Natural killer cell (primary cell): Measurements from ENCODE around the gene KRTAP4-12. TPM values are rescaled to one million over a fixed set of nuclear protein-coding genes. Genes with fewer than 3 reads are reported as not detected.
"Not testable (repeated sequence)": the region's sequence is repeated elsewhere in the genome, so short reads cannot be mapped to it uniquely, and the experiment has no call there.

Experiments used
- ATAC-seq, 3 donors: fragments of 150-1000 bp in 2 of 3; fragments of 200-7000 bp in 1 of 3; cut with Tn5 transposase; 1 replicate in 1 of 3; 2 replicates in 2 of 3; pipeline ENCODE4 v1.10.0; 2021; ENCODE audit warnings: mild to moderate bottlenecking in 2 of 3, moderate library complexity in 2 of 3
- DNase-seq, 2 donors: peaks; one replicate each; pipeline versions ENCODE4 v3.0.0 to v3.0.0-alpha.2; 2013 to 2021; ENCODE audit warnings: mixed read lengths in 1 of 2
- H3K27ac ChIP-seq: one replicate; pipeline ENCODE4 v1.5.1; 2013; ENCODE audit warnings: mild to moderate bottlenecking, low read length
- H3K27me3 ChIP-seq: one replicate; pipeline ENCODE4 v1.6.1; 2013; ENCODE audit warnings: low read length; ENCODE audit not compliant: control insufficient read depth, insufficient read depth
- H3K36me3 ChIP-seq: one replicate; pipeline ENCODE4 v1.6.1; 2013; ENCODE audit warnings: low read length; ENCODE audit not compliant: control insufficient read depth, insufficient read depth
- H3K4me1 ChIP-seq: one replicate; pipeline ENCODE4 v1.6.1; 2013; ENCODE audit warnings: low read length; ENCODE audit not compliant: control insufficient read depth, insufficient read depth
- H3K4me3 ChIP-seq: one replicate; pipeline ENCODE4 v1.5.1; 2013; ENCODE audit warnings: low read length
- H3K9me3 ChIP-seq: one replicate; pipeline ENCODE4 v1.6.1; 2013; ENCODE audit warnings: low read length; ENCODE audit not compliant: control insufficient read depth, insufficient read depth
- H3K27ac Mint-ChIP-seq, 2 donors: one replicate each; pipeline ENCODE4 v1.8.0; 2022; ENCODE audit warnings: mild to moderate bottlenecking in 2 of 2, mixed read lengths in 2 of 2, moderate library complexity in 1 of 2
- H3K27me3 Mint-ChIP-seq, 2 donors: one replicate each; pipeline ENCODE4 v1.8.0; 2022; ENCODE audit warnings: low read depth in 2 of 2, mixed read lengths in 2 of 2
- H3K36me3 Mint-ChIP-seq: one replicate; pipeline ENCODE4 v1.8.0; 2022; ENCODE audit warnings: mixed read lengths
- H3K4me1 Mint-ChIP-seq, 2 donors: one replicate each; pipeline ENCODE4 v1.8.0; 2022; ENCODE audit warnings: mixed read lengths in 2 of 2
- H3K4me3 Mint-ChIP-seq: one replicate; pipeline ENCODE4 v1.8.0; 2022; ENCODE audit warnings: mild to moderate bottlenecking, moderate library complexity, mixed read lengths
- H3K9me3 Mint-ChIP-seq, 2 donors: one replicate each; pipeline ENCODE4 v1.8.0; 2022; ENCODE audit warnings: mixed read lengths in 2 of 2
- WGBS: methylation state at CpG from one replicate; pipeline ENCODE4 v1.1.7; 2013; ENCODE audit warnings: missing lambda C conversion rate; ENCODE audit not compliant: insufficient coverage; 5-methylcytosine and 5-hydroxymethylcytosine counted together
- intact Hi-C: fragments of 100-400 bp; cut with micrococcal nuclease; formaldehyde crosslinking; loops from one replicate; pipeline ENCODE4 v1.14.2; 2022
- total RNA-seq, 4 donors: library from RNA; stranded (reverse); fragments of 120-200 nt in 1 of 4; gene quantifications; one replicate each; pipeline versions ENCODE4 v1.2.3 to v1.2.4, GENCODE V29; 2013 to 2022
- TF ChIP-seq, protein P1 (sequence below): fragments of 200-600 bp; IDR thresholded peaks from one replicate; pipeline ENCODE4 v1.8.0; 2022; ENCODE audit warnings: antibody characterized with exemption

Gene KRTAP4-12
- total RNA-seq, 3 donors from 2014 or later (not counting 1 experiment from before 2014, with no cell fraction given): not detected

DNA sequence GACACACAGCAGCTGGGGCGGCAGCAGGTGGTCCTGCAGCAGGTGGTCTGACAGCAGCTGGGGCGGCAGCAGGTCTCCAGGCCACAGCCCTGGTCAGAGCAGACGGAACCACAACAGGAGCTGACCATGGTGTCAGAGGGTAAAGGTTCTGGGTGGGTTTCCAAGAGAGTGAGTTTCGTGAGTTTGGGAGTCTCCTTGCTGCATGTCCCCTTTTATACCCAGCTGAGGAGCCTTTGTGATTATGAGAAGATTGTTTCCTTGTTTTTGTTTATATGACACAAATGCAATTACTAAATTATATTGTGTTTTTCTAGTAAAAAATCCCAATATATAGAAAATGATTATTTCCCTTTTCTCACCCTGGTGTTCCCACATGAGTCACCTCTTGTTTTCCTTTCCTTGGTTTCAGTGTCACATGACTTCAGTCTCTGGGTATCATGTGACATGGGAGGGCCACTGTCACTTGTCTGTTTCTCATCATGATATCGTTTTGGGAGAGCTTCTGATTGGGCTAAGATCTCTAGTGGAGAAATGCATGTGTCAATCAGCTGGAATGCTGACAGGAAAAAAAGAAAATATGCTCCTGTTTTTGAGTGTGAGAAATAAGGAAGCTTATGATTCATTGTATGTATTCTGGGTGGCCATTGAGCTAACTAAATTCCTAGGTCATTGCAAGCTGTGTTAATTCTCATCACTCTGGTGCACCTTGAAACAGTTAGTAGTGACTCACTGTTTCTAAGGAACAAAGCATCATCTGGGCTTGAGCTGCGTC is 16.6 kb upstream of the KRTAP4-12 start, which contains the start of gene KRTAP4-6:
Gene KRTAP4-6 (minus strand): TSS at position 185 of the 772 bp plus-strand sequence. CDS start 57 bp downstream, at position 128.
- DNase-seq: no peak
- no peak within 1 kb of the TSS for H3K27ac ChIP-seq
- Mint-ChIP-seq H3K27ac (no peak within 1 kb of the TSS), H3K4me3 (no peak within 1 kb of the TSS), H3K27me3 (peaks cover 18 to 22% of the 10 kb centered on the region in 2 donors), H3K36me3 (no peaks in the 10 kb centered on the region), H3K4me1 (no peaks in the 10 kb centered on the region), H3K9me3 (peaks cover 4 to 5% of the 10 kb centered on the region in 2 donors)
- 92% methylated on average over 6 of the region's 6 CpGs for WGBS
- ATAC-seq: no peak
- H3K9me3 ChIP-seq: no peaks in the 10 kb centered on the region
- TF ChIP-seq, protein P1, sequence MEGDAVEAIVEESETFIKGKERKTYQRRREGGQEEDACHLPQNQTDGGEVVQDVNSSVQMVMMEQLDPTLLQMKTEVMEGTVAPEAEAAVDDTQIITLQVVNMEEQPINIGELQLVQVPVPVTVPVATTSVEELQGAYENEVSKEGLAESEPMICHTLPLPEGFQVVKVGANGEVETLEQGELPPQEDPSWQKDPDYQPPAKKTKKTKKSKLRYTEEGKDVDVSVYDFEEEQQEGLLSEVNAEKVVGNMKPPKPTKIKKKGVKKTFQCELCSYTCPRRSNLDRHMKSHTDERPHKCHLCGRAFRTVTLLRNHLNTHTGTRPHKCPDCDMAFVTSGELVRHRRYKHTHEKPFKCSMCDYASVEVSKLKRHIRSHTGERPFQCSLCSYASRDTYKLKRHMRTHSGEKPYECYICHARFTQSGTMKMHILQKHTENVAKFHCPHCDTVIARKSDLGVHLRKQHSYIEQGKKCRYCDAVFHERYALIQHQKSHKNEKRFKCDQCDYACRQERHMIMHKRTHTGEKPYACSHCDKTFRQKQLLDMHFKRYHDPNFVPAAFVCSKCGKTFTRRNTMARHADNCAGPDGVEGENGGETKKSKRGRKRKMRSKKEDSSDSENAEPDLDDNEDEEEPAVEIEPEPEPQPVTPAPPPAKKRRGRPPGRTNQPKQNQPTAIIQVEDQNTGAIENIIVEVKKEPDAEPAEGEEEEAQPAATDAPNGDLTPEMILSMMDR: no peak
- no peaks in the 10 kb centered on the region for H3K36me3 ChIP-seq
- H3K4me1 ChIP-seq: no peaks in the 10 kb centered on the region
- no peak within 1 kb of the TSS for H3K4me3 ChIP-seq
- H3K27me3 ChIP-seq: no peaks in the 10 kb centered on the region
- intact Hi-C loops: no loop called here

GRCh38 chr17:41139865-41140264 is 15.9 kb upstream of the KRTAP4-12 start:
- H3K4me3 Mint-ChIP-seq, H3K36me3 ChIP-seq, H3K9me3 ChIP-seq, H3K4me1 ChIP-seq, H3K4me3 ChIP-seq, H3K27me3 ChIP-seq, H3K27ac ChIP-seq, ATAC-seq, intact Hi-C loops, DNase-seq, H3K4me1 Mint-ChIP-seq, H3K36me3 Mint-ChIP-seq, H3K27ac Mint-ChIP-seq, H3K9me3 Mint-ChIP-seq: not testable (repeated sequence)
- peaks cover 16 to 18% of the 10 kb centered on the region in 2 donors for H3K27me3 Mint-ChIP-seq
- WGBS: 89% methylated on average over 12 of the region's 12 CpGs

- peak in 1 of 2 donors; percentile 29 for DNase-seq
- TF ChIP-seq, protein P1: no peak
- 11% methylated on average over 2 of the region's 2 CpGs for WGBS
- no peak overlapping the region for H3K27ac ChIP-seq
- no peaks in the 10 kb centered on the region for H3K9me3 ChIP-seq
- Mint-ChIP-seq H3K27me3 (peaks cover 8 to 11% of the 10 kb centered on the region in 2 donors), H3K9me3 (no peaks in the 10 kb centered on the region), H3K36me3 (no peaks in the 10 kb centered on the region), H3K4me1 (no peaks in the 10 kb centered on the region), H3K27ac (no peak overlapping the region), H3K4me3 (no peak overlapping the region)
- intact Hi-C loops: loop anchor here (5.0 kb wide), 1 partner anchor 42 kb away; no protein-coding TSS in a partner anchor
- H3K27me3 ChIP-seq: no peaks in the 10 kb centered on the region
- no peak overlapping the region for H3K4me3 ChIP-seq
- H3K4me1 ChIP-seq: no peaks in the 10 kb centered on the region
- no peak for ATAC-seq
- no peaks in the 10 kb centered on the region for H3K36me3 ChIP-seq
Observed at GRCh38 chr17:41133880-41134735, 10.1 kb upstream of the KRTAP4-12 start.

DNA sequence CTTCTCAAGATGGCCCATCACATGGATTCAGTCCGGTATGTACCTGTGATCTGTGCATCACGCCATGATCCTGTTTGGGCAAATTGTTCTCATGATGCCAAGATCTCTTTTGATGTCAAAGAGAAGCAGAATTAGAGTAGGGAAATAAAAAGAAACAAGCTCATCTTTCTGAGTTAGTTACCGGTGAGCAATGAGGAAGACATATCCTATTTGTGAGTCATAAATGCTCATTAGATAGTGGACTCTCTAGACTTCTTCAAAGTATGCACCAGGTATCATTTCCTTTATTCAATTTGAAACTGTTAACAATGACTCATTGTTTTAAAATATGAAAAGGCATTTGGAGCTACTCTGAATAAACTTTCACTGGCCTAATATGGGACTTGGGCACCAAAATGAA is 8.0 kb upstream of the KRTAP4-12 start:
- Mint-ChIP-seq H3K36me3 (no peaks in the 10 kb centered on the region), H3K4me3 (no peak overlapping the region), H3K27ac (no peak overlapping the region), H3K4me1 (no peaks in the 10 kb centered on the region), H3K27me3 (peaks cover 11% of the 10 kb centered on the region in 2 donors), H3K9me3 (no peaks in the 10 kb centered on the region)
- intact Hi-C loops: loop anchor here (5.0 kb wide), 1 partner anchor 40 kb away; no protein-coding TSS in a partner anchor
- H3K36me3 ChIP-seq: no peaks in the 10 kb centered on the region
- no peak for ATAC-seq
- no peak overlapping the region for H3K27ac ChIP-seq
- TF ChIP-seq, protein P1: no peak
- H3K27me3 ChIP-seq: no peaks in the 10 kb centered on the region
- no peak overlapping the region for H3K4me3 ChIP-seq
- no peaks in the 10 kb centered on the region for H3K9me3 ChIP-seq
- 79% methylated on average over 3 of the region's 3 CpGs for WGBS
- H3K4me1 ChIP-seq: no peaks in the 10 kb centered on the region
- DNase-seq: no peak
